GM12891 (cell line): ENCODE data around the gene TTYH1.

Experiments used
- DNase-seq: peaks from one replicate; pipeline ENCODE4 v3.0.0; 2011; ENCODE audit warnings: low spot score; ENCODE audit not compliant: insufficient read length
- FAIRE-seq: peaks from 2 replicates; lab custom pipeline; 2011; peaks lifted over from hg19 to GRCh38; lab: Jason Lieb, UNC
- PAX5 ChIP-seq: IDR thresholded peaks from 2 replicates; pipeline ENCODE4 v1.6.1; 2011; ENCODE audit warnings: low read length, moderate library complexity, mild to moderate bottlenecking; ENCODE audit not compliant: insufficient read depth, severe bottlenecking
- POLR2A ChIP-seq: IDR thresholded peaks from 2 replicates; pipeline ENCODE4 v1.6.1; 2011; ENCODE audit warnings: low read depth, low read length, control low read depth
- POLR2AphosphoS5 ChIP-seq: IDR thresholded peaks from 2 replicates; pipeline ENCODE4 v1.6.1; 2011; ENCODE audit warnings: low read depth, low read length, control low read depth
- POU2F2 ChIP-seq: IDR thresholded peaks from 2 replicates; pipeline ENCODE4 v1.6.1; 2011; ENCODE audit warnings: low read depth, mild to moderate bottlenecking, control low read depth, low read length, moderate library complexity
- SPI1 ChIP-seq: IDR thresholded peaks from 2 replicates; pipeline ENCODE4 v1.6.1; 2011; ENCODE audit warnings: low read depth, low read length, control low read depth
- TAF1 ChIP-seq: IDR thresholded peaks from 2 replicates; pipeline ENCODE4 v1.6.1; 2011; ENCODE audit warnings: low read depth, low read length, control low read depth

TTYH1 gene

GRCh38 chr19:54414156-54414555, 1.1 kb upstream of the TTYH1 start:
- DNase-seq = no peak

DNA sequence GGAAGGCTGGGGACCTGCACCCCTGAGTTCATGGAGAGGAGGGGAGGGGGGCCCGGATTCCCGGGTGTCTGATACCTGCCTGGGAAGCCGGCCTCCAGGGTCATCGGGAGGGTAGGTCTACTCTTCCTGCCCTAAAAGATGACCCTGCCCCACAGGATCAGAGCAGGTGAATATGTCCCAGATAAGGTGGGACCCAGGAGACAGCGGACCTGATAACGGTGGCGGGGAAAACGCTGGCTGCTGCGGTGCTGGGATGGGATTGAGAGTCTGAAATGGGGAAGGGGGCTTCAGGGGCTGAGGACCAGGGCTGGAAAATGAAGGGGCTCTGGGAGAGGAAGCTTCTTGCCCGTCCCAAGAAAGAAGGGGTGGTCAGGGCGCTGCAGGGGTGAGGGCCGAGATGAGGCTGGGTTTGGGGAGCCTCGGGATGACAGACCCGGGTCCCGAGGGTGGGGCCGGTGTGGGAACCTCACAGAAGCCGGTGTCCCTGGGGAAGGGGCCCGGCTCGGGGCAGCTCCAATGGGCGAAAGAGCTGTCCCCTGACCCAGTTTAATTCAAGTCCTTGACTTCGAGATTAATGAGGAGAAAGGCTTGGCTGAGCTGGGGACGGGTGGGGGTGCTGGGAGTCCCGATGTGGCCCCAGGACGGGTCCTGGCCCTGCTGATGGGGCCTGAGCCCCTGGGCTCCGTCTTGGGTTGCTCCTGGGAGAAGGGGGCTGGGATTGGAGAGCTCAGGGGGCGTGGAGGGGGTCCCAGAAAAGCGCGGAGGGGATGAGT, 823 bp downstream of the TTYH1 start:
- FAIRE-seq (no peak), DNase-seq (no peak)
- TF ChIP-seq POLR2A (no peak), POU2F2 (no peak), POLR2AphosphoS5 (no peak), TAF1 (no peak), PAX5 (no peak), SPI1 (no peak)

More at GRCh38 chr19:54414156-54414555, 1.1 kb upstream of the TTYH1 start:
- FAIRE-seq = no peak
- TF ChIP-seq SPI1 = no peak
- TF ChIP-seq PAX5 = no peak
- no peak for TF ChIP-seq POLR2A
- TF ChIP-seq TAF1 = no peak
- no peak for TF ChIP-seq POU2F2
- TF ChIP-seq POLR2AphosphoS5 = no peak

DNA sequence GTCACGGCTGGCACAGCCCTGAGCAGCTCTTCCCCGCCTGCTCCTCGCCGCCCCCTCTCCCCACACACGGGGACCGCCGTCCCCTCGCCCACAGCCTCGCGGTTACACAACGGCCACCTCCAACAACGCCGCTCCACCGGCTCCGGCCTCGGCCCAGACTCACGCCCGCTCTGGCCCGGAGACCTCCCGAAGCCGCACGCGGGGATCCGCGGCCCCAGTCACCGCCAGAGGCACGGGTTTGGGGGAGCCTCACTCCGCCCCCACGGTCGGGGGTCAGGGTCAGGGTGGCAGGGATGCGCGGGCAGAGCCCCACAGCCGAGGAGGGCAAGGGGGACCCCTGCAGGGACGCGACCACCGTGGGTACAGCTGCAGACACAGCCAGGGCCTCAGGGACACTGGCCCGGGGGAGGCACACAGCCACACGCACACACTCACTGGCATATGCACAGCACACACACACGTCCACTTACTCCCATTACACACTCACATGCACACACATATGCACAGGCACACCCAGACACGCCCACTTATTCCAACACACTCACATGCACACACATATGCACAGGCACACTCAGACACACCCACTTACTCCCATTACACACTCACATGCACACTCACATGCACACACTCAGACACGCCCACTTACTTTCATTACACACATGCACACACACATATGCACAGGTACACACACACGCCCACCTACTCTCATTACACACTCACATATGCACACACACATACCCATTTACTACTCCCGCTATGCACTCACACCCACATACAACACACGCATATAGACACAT, 1.6 kb downstream of the TTYH1 start:
- TF ChIP-seq PAX5 = no peak
- FAIRE-seq (no peak), DNase-seq (no peak)

DNA sequence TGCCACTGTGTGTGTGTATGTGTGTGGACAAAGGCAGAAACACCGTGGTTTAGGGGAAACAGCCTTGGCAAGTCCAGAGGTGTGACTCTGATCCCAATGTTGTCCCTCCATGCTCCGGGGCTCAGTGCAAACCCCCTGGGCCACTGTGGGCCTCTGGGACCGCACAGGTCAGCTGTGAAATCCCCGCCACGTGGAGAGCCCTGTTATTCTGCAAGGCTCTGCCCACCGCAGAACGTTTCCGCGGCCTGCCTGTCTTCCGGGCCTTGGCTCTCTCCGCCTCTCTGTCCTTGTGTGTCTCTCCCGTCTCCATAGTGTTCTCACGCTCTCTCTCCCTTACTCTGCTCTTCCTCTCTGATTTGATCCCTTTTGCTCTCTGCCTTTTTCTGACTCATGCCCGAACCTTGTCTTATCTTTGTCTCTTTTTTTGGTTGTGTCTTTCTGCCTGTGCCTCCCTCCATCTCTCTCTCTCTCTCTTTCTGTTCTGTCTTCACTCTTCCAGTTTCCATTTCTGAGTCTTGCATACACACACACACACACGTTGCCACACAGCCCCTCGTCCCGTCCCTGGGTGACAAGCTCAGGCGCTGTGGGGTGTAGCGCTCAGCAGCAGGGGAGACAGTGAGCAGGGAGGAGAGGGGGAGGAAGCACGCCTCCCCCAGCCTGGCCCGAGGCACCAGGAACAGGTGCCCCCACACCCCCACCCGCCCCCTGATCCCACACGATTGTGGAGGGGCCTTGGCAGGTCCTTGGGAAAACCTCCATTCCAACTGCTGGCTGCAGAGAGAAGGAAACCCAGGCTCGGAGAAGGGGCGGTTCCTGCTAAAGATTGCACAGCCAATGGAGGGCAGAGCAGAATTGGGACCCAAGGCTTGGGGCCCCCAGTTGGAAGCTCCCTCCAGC, 3.0 kb downstream of the TTYH1 start:
- no peak for TF ChIP-seq SPI1
- no peak for TF ChIP-seq PAX5
- TF ChIP-seq POLR2AphosphoS5 = no peak
- no peak for TF ChIP-seq TAF1
- no peak for TF ChIP-seq POU2F2
- no peak for TF ChIP-seq POLR2A
- DNase-seq = no peak
- FAIRE-seq = peak; percentile 77

DNA sequence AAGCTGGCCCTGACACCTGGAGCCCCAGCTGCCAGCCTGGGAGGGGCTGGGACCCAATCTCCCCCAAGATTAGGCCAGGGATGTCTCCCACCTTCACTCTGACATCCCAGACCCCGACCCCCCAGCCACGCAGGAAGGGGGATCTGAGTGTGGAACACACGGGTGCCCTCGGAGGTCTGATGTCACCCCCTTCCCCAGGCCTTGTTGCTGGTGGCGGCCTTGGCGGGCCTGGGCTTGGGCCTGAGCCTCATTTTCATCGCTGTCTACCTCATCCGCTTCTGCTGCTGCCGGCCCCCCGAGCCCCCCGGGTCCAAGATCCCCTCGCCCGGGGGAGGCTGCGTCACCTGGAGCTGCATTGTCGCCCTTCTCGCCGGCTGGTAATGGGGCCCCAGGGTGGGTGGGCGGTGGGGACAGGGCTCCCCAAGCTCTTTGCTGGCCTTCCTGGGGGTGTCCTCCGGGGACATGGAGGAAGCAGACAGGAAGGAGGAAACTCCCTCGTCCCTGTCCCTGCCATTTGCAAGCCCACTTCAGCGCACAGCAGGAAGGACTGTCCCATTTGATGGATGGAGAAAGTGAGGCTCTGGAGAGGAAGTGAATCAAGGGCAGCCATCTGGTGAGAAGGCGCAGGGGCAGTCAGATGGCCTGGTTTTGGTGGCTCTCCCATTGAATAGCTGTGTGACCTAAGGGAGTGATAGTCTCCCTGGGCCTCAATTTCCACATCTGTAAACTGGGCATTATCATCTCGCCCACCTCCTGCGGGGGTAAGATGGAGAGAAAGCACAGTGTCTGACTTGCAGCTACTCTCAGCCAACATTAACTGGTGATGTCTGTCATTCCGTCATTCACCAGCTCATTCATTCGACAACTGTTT, 3.9 kb downstream of the TTYH1 start:
- TF ChIP-seq SPI1 (peak; percentile 19; the same call in 1 of the 2 replicates), POU2F2 (no peak)
- DNase-seq = no peak
- FAIRE-seq = no peak

GRCh38 chr19:54420068-54420382, 4.8 kb downstream of the TTYH1 start:
- TF ChIP-seq PAX5 = no peak
- TF ChIP-seq TAF1 = no peak
- no peak for TF ChIP-seq POLR2A
- no peak for TF ChIP-seq POU2F2
- no peak for TF ChIP-seq SPI1
- TF ChIP-seq POLR2AphosphoS5 = no peak
- DNase-seq (no peak), FAIRE-seq (no peak)

DNA sequence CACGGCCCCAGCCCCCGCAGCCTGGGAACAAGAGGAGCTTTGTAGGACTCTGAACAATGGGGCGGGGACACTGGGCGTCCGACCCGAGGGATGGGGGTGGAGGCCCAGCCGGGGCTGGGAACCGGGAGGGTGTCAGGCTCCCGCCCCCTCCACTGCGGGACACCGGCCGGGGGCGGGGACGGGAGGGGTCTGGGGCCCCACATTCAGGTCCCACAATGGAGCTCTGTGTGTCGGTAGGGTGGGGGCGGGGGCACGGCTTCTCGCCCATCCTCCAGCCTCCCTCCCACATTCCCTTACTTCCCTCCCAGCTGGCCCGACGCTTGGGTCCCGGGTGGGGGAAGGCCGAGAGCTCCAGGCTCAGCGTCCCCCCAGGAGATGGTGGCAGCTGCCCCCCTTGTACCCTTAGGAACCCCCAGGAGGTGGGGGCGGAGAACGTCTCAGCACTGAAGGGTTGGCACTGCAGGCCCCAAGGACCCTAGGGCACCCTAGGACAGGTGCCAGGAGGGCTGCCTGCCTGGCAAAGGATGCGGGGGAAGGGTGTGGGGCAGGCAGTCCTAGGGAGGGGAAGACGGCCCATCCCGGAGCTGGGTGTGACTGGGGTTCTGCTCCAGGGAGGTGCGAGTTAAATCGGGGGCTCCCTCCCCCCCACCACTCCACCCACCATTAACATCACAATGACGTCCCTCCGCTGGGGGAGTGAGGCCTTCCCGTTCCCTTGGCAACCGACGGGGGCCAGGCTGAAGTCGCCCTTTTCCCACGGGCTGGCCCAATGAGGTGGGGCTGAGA, 5.3 kb downstream of the TTYH1 start:
- no peak for TF ChIP-seq POLR2AphosphoS5
- TF ChIP-seq SPI1 = no peak
- no peak for TF ChIP-seq POLR2A
- no peak for TF ChIP-seq PAX5
- TF ChIP-seq TAF1 = no peak
- TF ChIP-seq POU2F2 = no peak
- DNase-seq = no peak
- FAIRE-seq = no peak

DNA sequence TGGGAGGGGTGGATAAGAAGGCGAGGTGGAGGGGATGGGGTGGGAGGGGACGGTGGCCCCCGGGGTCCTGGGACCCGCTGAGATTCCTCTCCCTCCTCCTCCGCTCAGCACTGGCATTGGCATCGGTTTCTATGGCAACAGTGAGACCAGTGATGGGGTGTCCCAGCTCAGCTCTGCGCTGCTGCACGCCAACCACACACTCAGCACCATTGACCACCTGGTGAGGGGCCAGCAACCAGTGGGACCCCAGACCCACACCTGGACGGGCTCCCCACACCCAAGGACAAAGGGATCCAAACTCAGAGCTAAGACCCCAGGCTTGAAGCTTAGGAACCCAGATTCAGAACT, 5.9 kb downstream of the TTYH1 start:
- FAIRE-seq = no peak
- DNase-seq = no peak
- TF ChIP-seq SPI1 = no peak

DNA sequence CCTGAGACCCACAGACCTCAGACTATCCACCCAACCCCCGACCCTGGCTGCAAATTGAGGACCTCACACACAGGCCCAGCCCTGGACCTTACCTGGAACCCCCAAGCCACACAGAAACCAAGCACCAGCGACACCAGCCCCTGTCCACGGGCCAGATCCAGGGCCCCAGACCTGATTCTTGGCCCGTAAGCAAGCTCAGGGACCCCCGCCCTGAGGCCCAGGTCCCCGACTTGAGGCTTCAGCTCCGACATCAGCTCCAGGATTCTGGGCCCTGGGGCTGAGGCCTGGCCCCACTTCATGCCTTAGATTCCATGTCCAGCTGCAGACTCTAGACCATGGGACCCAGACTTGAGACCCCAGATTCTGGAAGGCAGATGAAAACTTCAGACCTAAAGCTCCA, 6.3 kb downstream of the TTYH1 start:
- TF ChIP-seq POLR2AphosphoS5 (no peak), TAF1 (no peak), POLR2A (no peak), SPI1 (no peak), PAX5 (no peak), POU2F2 (no peak)
- DNase-seq (no peak), FAIRE-seq (no peak)
